GM18951 (cell line): Measurements from ENCODE around the gene C6orf136.

Source experiments
- POLR2A ChIP-seq: IDR thresholded peaks from 4 replicates; pipeline ENCODE4 v1.6.1; 2011; ENCODE audit warnings: mild to moderate bottlenecking; ENCODE audit not compliant: insufficient read length, insufficient read depth; ENCODE audit errors: extremely low read depth
- in situ Hi-C: fragments of 300-500 bp; cut with MboI; formaldehyde crosslinking; loops from one replicate; pipeline ENCODE4 v1.12.0; 2022; ENCODE audit warnings: low sequenced_read_pairs, mixed read lengths, inconsistent platforms; ENCODE audit not compliant: unreplicated experiment

The C6orf136 gene

GRCh38 chr6:30612687-30613248 lies 34.2 kb upstream of the C6orf136 start:
- in situ Hi-C loops = no loop called here
- peak; percentile 49 for TF ChIP-seq POLR2A

DNA sequence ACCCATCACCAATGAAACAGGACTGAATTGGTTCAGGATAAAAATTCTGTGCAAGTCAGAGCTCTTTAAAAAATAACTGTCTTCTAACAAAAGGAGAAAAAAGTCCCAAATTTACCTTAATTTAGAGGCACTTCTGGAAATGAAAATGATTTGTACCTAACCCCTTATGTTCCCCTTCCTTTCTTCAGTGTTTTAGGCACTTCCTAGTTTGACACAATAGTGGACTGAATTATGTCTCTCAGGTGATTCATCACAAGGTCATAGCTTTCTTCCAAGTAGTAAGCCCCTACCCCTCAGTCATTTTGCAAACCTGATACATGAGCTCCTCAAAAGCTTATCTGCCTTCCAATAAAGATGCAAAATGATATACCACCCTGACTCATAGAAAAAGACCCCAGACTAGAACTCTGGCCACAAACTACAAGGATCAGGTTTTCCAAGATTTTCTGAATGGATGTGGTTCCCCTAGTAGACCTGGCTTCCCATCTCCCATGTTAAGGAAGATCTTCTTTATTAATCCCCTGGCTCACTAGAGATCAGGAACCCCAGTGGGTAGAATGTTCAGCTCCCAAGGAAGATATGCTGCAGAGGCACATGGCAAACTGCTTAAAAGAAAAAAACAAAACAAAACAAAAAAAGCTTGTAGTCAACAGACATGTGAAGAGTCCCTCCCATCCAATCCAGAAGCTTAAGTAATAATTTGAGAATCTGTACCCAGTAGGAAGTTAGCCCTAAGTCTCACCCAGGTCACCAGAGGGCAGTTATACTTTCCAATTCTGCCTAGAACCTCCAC lies 33.5 kb upstream of the C6orf136 start:
- in situ Hi-C loops = no loop called here
- TF ChIP-seq POLR2A = no peak

- in situ Hi-C loops = no loop called here
Measured at GRCh38 chr6:30614044-30614842, 32.7 kb upstream of the C6orf136 start.

GRCh38 chr6:30614843-30615218 lies 32.1 kb upstream of the C6orf136 start:
- peak; percentile 8 for TF ChIP-seq POLR2A
- in situ Hi-C loops = no loop called here

More at GRCh38 chr6:30614044-30614842, 32.7 kb upstream of the C6orf136 start:
- no peak for TF ChIP-seq POLR2A

DNA sequence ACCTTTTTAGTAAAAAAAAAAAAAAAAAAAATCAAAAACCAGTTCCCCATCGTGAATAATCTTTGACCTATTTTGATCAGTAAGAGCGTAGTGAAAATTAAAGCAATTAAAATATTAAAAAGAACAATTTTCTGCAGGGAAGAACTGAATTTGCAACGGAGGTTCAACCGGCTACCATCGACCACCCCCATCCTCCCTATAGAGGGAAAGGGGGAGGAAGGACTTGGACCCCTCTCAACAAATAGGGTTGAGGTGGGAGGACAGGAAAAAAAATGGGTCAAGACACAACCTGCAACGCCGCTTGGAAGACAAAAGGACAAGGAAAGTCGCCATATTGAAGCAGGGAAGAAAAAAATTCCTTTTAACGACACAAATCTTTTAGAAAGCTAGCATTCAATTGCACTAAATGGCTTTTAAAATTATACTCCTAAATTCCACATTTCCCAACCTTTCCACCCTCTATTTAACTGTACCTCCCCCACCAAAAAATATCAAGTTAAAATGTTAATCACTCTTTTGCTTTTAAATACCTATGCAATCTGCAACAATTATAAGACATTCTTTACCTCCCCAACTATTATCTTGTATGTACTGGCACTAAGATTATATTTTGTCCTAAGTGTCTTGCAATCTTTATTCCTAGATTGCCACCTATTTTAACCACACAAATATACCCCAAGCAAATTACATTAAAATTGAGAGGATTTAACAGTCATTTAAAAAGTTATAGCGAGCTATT lies 31.5 kb upstream of the C6orf136 start:
- in situ Hi-C loops = no loop called here
- peak; percentile 75 for TF ChIP-seq POLR2A

GRCh38 chr6:30615958-30616810 lies 30.7 kb upstream of the C6orf136 start:
- in situ Hi-C loops = no loop called here
- TF ChIP-seq POLR2A = no peak

GRCh38 chr6:30616811-30617564 lies 29.9 kb upstream of the C6orf136 start, which contains the start of gene PPP1R10:
Gene PPP1R10 (minus strand): TSS chr6:30617243. CDS start chr6:30609944, 7,299 bp downstream.
- TF ChIP-seq POLR2A = peak; percentile 99
- in situ Hi-C loops = no loop called here

GRCh38 chr6:30617565-30618269 lies 29.2 kb upstream of the C6orf136 start, which contains the start of gene MRPS18B:
Gene MRPS18B (plus strand): TSS chr6:30617840. CDS start chr6:30617866, 26 bp downstream.
- in situ Hi-C loops = no loop called here
- peak; percentile 89 for TF ChIP-seq POLR2A

DNA sequence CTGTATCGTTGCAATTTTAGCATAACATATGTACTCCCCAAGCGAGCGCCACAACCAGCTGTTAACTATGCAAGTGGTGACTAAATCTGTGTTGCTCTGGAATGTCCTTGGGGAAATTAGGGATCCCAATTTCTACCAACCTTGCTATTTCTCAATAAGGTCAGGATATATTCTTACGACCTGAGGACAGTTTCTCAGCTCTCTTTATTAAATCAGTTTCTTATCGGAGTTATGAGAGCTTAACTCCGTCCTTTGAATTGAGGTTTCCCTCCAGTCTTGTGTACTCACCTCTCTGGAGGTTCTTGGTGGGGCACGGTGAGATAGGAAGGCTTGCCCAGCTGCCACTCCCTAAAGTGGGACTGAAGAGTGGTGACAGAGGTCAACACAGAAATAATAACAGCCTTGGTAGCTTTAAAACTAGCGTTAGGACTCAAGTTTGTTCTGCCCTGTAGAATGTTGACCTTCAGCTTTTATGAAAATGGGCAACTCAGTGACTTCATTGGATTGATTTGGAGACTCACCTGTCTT lies 28.6 kb upstream of the C6orf136 start:
- in situ Hi-C loops = no loop called here
- TF ChIP-seq POLR2A = no peak

DNA sequence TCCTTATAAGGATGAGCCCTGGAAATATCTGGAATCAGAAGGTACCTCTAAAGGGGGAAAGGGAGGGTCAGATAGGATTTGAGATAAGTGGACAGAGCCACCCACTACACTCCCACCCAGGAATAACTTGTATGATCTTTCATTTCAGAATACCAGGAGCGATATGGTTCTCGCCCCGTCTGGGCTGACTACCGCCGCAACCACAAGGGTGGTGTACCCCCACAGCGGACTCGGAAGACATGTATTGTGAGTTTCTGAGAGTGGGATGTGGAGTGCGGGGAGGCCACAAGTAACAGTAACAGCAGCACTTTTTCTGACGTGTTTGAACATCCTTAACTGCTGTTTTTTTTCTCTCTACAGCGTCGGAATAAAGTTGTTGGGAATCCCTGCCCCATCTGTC lies 27.4 kb upstream of the C6orf136 start:
- TF ChIP-seq POLR2A = no peak
- in situ Hi-C loops = no loop called here
